Measurements from ENCODE around the gene BPIFB2.
"Not testable (repeated sequence)": the region's sequence is repeated elsewhere in the genome, so short reads cannot be mapped to it uniquely, and the experiment has no call there.

The BPIFB2 gene

DNA sequence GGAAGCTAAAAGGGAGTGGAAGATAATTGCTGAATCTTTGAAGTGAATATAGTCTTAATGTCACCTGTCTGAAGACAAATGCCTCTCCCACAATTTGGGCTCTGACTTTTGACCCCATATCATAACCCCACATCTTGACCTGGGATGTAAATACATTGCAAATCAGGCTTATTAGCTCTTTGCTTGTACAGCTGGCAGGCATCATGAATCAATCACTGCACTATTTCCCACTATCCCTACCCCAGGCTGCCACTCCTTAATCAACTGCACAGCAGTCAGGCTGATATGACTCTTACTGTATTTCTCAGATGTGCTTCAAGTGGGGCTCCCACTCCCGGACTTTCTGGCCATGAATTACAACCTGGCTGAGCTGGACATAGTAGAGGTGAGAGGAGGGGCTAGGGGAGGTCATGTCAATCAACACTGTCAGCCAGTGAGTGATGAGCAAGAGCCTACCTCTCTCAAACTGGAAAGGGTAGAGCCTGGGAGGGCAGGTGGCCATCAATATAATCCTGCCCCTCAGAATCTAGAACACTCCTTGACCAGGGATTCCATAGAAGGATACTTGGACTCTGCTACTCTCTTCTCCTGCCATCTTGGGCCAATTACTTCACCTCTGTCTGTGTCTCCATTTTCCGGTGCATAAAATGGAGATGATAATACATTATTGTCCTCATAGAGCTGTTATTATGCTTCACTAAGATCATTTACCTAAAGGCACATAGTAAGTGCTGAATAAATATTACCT is 35.7 kb downstream of the BPIFB2 start:
- no peaks in the 10 kb centered on the region for H3K36me3 ChIP-seq (ENCODE audit: control insufficient read depth in 4 of 4, insufficient read depth in 4 of 4, low read length in 3 of 4)
- DNase-seq = no peak
- H3K4me3 ChIP-seq (ENCODE audit: control insufficient read depth in 1 of 7, extremely low read depth in 1 of 7, insufficient read depth in 4 of 7, low read depth in 2 of 7, low read length in 6 of 7) = no peak overlapping the region
- POLR2A ChIA-PET = no interaction called here
- peaks cover 0 to 17% (median 9%) of the 10 kb centered on the region in 5 experiments for H3K9me3 ChIP-seq (ENCODE audit: control extremely low read depth in 1 of 5, control insufficient read depth in 4 of 5, insufficient read depth in 2 of 5, low read depth in 1 of 5, low read length in 4 of 5)
- H3K4me1 ChIP-seq (ENCODE audit: control extremely low read depth in 1 of 4, control insufficient read depth in 4 of 4, insufficient read depth in 4 of 4, low read length in 3 of 4) = no peaks in the 10 kb centered on the region
- CTCF ChIA-PET = no interaction called here
- WGBS (ENCODE audit: insufficient coverage) = 80% methylated on average over 1 of the region's 2 CpGs
- no peaks in the 10 kb centered on the region for H3K27me3 ChIP-seq (replicated peaks in 2 of 5; ENCODE audit: control insufficient read depth in 4 of 5, insufficient read depth in 5 of 5, low read length in 4 of 5)
- no peak overlapping the region for H3K27ac ChIP-seq (ENCODE audit: insufficient read depth in 1 of 2, low read depth in 1 of 2, low read length in 2 of 2, poor library complexity in 1 of 2, severe bottlenecking in 2 of 2)

DNA sequence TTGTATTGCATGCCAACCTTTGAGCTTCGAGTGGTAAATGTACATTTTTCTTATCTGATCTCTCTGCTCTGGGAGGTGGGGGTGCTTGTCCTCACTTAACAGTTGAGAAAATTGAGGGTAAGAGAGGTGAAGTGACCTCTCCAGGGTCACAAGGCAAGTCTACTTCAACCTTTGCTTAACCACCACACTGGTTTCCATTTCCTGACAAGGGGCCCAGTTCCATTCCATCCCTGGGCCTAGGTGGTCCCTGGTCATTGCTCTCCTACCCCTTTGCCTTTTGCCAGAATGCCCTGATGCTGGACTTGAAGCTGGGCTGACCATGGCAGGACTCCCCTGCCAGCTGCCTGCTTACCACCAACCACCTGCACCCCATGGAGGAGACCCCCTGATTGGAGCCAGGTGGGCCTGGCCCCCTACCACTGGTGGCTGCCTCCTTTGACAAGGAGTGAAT is 36.3 kb downstream of the BPIFB2 start:
- no peak overlapping the region for H3K27ac ChIP-seq (ENCODE audit: insufficient read depth in 1 of 2, low read depth in 1 of 2, low read length in 2 of 2, poor library complexity in 1 of 2, severe bottlenecking in 2 of 2)
- H3K27me3 ChIP-seq (replicated peaks in 2 of 5; ENCODE audit: control insufficient read depth in 4 of 5, insufficient read depth in 5 of 5, low read length in 4 of 5) = no peaks in the 10 kb centered on the region
- H3K4me1 ChIP-seq (ENCODE audit: control extremely low read depth in 1 of 4, control insufficient read depth in 4 of 4, insufficient read depth in 4 of 4, low read length in 3 of 4) = no peaks in the 10 kb centered on the region
- no peak overlapping the region for H3K4me3 ChIP-seq (ENCODE audit: control insufficient read depth in 1 of 7, extremely low read depth in 1 of 7, insufficient read depth in 4 of 7, low read depth in 2 of 7, low read length in 6 of 7)
- CTCF ChIA-PET = interaction anchor here (1.1 kb wide), 1 partner anchor 33 kb away, joined by 3 read pairs; no protein-coding TSS in a partner anchor
- H3K9me3 ChIP-seq (ENCODE audit: control extremely low read depth in 1 of 5, control insufficient read depth in 4 of 5, insufficient read depth in 2 of 5, low read depth in 1 of 5, low read length in 4 of 5) = peaks cover 0 to 17% (median 9%) of the 10 kb centered on the region in 5 experiments
- no peak for DNase-seq
- WGBS (ENCODE audit: insufficient coverage) = no CpG with 5 or more reads among the region's 1 CpG
- POLR2A ChIA-PET = no interaction called here
- H3K36me3 ChIP-seq (ENCODE audit: control insufficient read depth in 4 of 4, insufficient read depth in 4 of 4, low read length in 3 of 4) = no peaks in the 10 kb centered on the region

DNA sequence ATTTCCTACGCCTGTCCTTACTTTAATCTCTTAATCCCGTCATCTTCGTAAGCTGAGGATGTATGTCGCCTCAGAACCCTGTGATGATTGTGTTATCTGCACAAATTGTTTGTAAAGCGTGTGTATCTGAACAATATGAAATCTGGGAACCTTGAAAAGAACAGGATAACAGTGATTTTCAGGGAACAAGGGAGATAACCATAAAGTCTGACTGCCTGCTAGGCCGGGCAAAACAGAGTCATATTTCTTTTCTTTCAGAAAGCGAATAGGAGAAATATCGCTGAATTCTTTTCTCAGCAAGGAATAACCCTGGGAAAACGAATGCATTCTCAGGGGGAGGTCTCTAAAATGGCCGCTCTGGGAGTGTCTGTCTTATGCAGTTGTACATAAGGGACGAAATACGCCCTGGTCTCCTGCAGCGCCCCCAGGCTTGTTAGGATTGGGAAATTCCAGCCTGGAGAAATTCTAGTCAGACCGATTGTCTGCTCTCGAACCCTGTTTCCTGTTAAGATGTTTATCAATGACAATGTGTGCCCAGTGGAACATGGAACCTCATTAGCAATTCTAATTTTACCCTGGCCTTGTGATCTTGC is 37.7 kb downstream of the BPIFB2 start:
- H3K4me1 ChIP-seq (ENCODE audit: control extremely low read depth in 1 of 4, control insufficient read depth in 4 of 4, insufficient read depth in 4 of 4, low read length in 3 of 4); H3K27ac ChIP-seq (ENCODE audit: insufficient read depth in 1 of 2, low read depth in 1 of 2, low read length in 2 of 2, poor library complexity in 1 of 2, severe bottlenecking in 2 of 2); H3K4me3 ChIP-seq (ENCODE audit: control insufficient read depth in 1 of 7, extremely low read depth in 1 of 7, insufficient read depth in 4 of 7, low read depth in 2 of 7, low read length in 6 of 7); POLR2A ChIA-PET; H3K27me3 ChIP-seq (replicated peaks in 2 of 5; ENCODE audit: control insufficient read depth in 4 of 5, insufficient read depth in 5 of 5, low read length in 4 of 5); H3K36me3 ChIP-seq (ENCODE audit: control insufficient read depth in 4 of 4, insufficient read depth in 4 of 4, low read length in 3 of 4): not testable (repeated sequence)
- CTCF ChIA-PET = interaction anchor here (1.2 kb wide), 1 partner anchor 13 kb away, joined by 3 read pairs; no protein-coding TSS in a partner anchor
- peak in 1 of 3 donors; percentile 6 for DNase-seq
- H3K9me3 ChIP-seq (ENCODE audit: control extremely low read depth in 1 of 5, control insufficient read depth in 4 of 5, insufficient read depth in 2 of 5, low read depth in 1 of 5, low read length in 4 of 5) = peaks cover 0 to 17% (median 9%) of the 10 kb centered on the region in 5 experiments
- WGBS (ENCODE audit: insufficient coverage) = 93% methylated on average over 11 of the region's 15 CpGs

DNA sequence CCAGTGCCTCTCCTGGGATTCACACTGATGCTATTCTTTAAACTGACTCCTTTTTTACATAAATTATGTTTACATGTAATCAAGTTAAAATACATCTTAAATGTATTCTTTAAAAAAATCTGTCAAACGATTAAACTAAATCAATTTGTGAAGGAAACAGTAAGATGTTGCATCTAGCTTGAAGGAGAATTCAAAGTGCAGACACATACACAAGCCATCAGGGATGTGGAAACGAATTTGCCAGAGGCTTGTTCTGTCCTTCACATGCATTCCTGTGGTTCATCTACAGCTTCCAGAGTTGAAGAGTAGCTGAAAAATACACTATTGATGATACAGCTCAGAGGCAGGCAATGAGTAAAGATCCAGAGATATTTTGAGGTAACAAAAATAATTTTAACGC is 38.9 kb downstream of the BPIFB2 start:
- no peaks in the 10 kb centered on the region for H3K4me1 ChIP-seq (ENCODE audit: control extremely low read depth in 1 of 4, control insufficient read depth in 4 of 4, insufficient read depth in 4 of 4, low read length in 3 of 4)
- H3K27me3 ChIP-seq (replicated peaks in 2 of 5; ENCODE audit: control insufficient read depth in 4 of 5, insufficient read depth in 5 of 5, low read length in 4 of 5) = no peaks in the 10 kb centered on the region
- DNase-seq = no peak
- WGBS (ENCODE audit: insufficient coverage) = no CpG with 5 or more reads among the region's 3 CpGs
- H3K4me3 ChIP-seq (ENCODE audit: control insufficient read depth in 1 of 7, extremely low read depth in 1 of 7, insufficient read depth in 4 of 7, low read depth in 2 of 7, low read length in 6 of 7) = no peak overlapping the region
- H3K27ac ChIP-seq (ENCODE audit: insufficient read depth in 1 of 2, low read depth in 1 of 2, low read length in 2 of 2, poor library complexity in 1 of 2, severe bottlenecking in 2 of 2) = no peak overlapping the region
- POLR2A ChIA-PET = no interaction called here
- H3K9me3 ChIP-seq (ENCODE audit: control extremely low read depth in 1 of 5, control insufficient read depth in 4 of 5, insufficient read depth in 2 of 5, low read depth in 1 of 5, low read length in 4 of 5) = peaks cover 0 to 17% (median 9%) of the 10 kb centered on the region in 5 experiments
- CTCF ChIA-PET = interaction anchor here (1.2 kb wide), 1 partner anchor 12 kb away, joined by 3 read pairs; no protein-coding TSS in a partner anchor
- no peaks in the 10 kb centered on the region for H3K36me3 ChIP-seq (ENCODE audit: control insufficient read depth in 4 of 4, insufficient read depth in 4 of 4, low read length in 3 of 4)

DNA sequence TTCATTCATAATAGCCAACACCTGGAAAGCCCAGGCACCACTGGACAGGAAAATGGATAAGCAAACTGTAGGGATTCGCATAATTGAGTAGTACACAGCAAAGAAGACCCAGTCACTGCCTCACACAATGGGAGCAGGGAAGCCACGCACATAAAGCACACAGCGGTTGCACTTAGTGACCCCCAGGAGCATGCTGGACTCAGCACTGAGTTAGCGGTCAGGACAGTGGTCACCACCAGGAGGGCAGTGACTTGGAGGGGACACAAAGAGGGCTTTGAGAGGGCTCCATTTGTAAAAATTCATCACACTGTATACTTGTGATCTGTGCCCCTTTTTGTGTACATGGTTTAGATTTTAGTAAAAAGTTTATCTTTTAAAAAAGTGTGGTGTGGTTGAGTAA is 43.8 kb downstream of the BPIFB2 start:
- Histone ChIP-seq H3K9me3 (ENCODE audit: control extremely low read depth in 1 of 5, control insufficient read depth in 4 of 5, insufficient read depth in 2 of 5, low read depth in 1 of 5, low read length in 4 of 5) (peaks cover 0 to 5% (median 3%) of the 10 kb centered on the region in 5 experiments), H3K4me3 (ENCODE audit: control insufficient read depth in 1 of 7, extremely low read depth in 1 of 7, insufficient read depth in 4 of 7, low read depth in 2 of 7, low read length in 6 of 7) (no peak overlapping the region), H3K27ac (ENCODE audit: insufficient read depth in 1 of 2, low read depth in 1 of 2, low read length in 2 of 2, poor library complexity in 1 of 2, severe bottlenecking in 2 of 2) (no peak overlapping the region), H3K27me3 (replicated peaks in 2 of 5; ENCODE audit: control insufficient read depth in 4 of 5, insufficient read depth in 5 of 5, low read length in 4 of 5) (no peaks in the 10 kb centered on the region), H3K4me1 (ENCODE audit: control extremely low read depth in 1 of 4, control insufficient read depth in 4 of 4, insufficient read depth in 4 of 4, low read length in 3 of 4) (no peaks in the 10 kb centered on the region), H3K36me3 (ENCODE audit: control insufficient read depth in 4 of 4, insufficient read depth in 4 of 4, low read length in 3 of 4) (no peaks in the 10 kb centered on the region)
- ChIA-PET POLR2A (no interaction called here), CTCF (no interaction called here)
- DNase-seq = no peak
- 88% methylated on average over 4 of the region's 4 CpGs for WGBS (ENCODE audit: insufficient coverage)

DNA sequence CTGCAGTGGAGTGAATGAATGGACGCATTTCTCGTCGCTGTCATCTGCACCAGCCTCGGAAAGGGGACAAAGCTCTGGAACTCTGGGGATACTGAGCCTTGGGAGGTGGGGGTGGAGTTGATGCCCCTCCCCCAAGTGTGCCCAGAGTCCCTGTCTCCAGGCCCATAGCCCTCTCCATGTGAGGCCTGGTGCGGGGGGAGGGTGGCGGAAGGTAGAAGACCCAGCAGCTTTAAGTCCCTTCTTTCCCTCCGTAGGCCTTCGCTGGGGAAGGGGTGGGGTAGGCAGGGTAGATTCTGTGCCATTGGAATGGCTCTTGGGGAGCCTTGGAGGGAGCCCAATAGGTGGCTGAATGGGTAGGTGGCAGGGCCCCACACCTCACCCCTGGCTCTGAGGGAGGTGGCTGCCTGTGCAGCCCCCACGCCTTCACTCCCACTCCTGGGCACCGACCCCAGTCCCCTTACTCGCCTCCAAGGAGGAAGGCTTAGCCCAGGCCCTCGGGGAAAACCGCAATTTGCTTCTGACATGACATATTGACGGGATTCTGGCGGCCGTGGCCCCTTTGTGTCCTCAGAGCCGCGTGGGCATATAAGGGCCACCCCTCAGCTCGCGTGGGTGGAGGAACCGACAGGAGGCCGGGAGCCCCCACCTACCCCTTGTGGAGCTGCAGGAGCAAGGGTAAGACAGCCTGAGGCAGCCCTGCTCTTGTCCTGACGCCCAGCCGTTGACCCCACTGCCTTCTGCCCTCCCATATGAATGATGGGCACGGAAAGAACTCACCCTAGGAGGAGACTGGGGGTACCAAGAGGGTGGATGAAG is 46.0 kb downstream of the BPIFB2 start, which contains the start of gene BPIFB3:
Gene BPIFB3 (plus strand): TSS at position 613 of the 816 bp plus-strand sequence. CDS start 1,533 bp downstream, outside the sequence.
- H3K4me3 ChIP-seq (ENCODE audit: control insufficient read depth in 1 of 7, extremely low read depth in 1 of 7, insufficient read depth in 4 of 7, low read depth in 2 of 7, low read length in 6 of 7) = no peak within 1 kb of the TSS
- DNase-seq = no peak
- ChIA-PET POLR2A (no interaction called here), CTCF (no interaction called here)
- no peaks in the 10 kb centered on the region for H3K4me1 ChIP-seq (ENCODE audit: control extremely low read depth in 1 of 4, control insufficient read depth in 4 of 4, insufficient read depth in 4 of 4, low read length in 3 of 4)
- H3K27ac ChIP-seq (ENCODE audit: insufficient read depth in 1 of 2, low read depth in 1 of 2, low read length in 2 of 2, poor library complexity in 1 of 2, severe bottlenecking in 2 of 2) = no peak within 1 kb of the TSS
- no peaks in the 10 kb centered on the region for H3K36me3 ChIP-seq (ENCODE audit: control insufficient read depth in 4 of 4, insufficient read depth in 4 of 4, low read length in 3 of 4)
- 95% methylated on average over 20 of the region's 25 CpGs for WGBS (ENCODE audit: insufficient coverage)
- no peaks in the 10 kb centered on the region for H3K27me3 ChIP-seq (replicated peaks in 2 of 5; ENCODE audit: control insufficient read depth in 4 of 5, insufficient read depth in 5 of 5, low read length in 4 of 5)
- H3K9me3 ChIP-seq (ENCODE audit: control extremely low read depth in 1 of 5, control insufficient read depth in 4 of 5, insufficient read depth in 2 of 5, low read depth in 1 of 5, low read length in 4 of 5) = no peaks in the 10 kb centered on the region
